RWPE1 (cell line): Measurements from ENCODE around the gene PPM1E.

Experiments
- CTCF ChIA-PET: fragments of 350-600 bp; sonication (Branson Sonifier 250); formaldehyde crosslinking; extraction: SDS; loops from one replicate; lab custom pipeline; 2021; lab: Yijun Ruan, JAX
- POLR2A ChIA-PET: fragments of 400-600 bp; formaldehyde crosslinking; extraction: SDS; loops from one replicate; lab custom pipeline; 2020; ENCODE audit warnings: antibody characterized with exemption; ENCODE audit not compliant: low non-redundant PET; lab: Yijun Ruan, JAX
- DNase-seq: peaks from one replicate; pipeline ENCODE4 v3.0.0; 2012; ENCODE audit warnings: low spot score
- H3K27ac ChIP-seq: fragments of 450-650 bp; 2 replicates; pipeline ENCODE4 v1.5.1; 2017
- TF ChIP-seq, protein P1 (sequence below): fragments of 450-650 bp; conservative IDR thresholded peaks from 2 replicates; pipeline ENCODE4 v1.5.1; 2017; ENCODE audit warnings: low read depth, mild to moderate bottlenecking

The PPM1E gene

DNA sequence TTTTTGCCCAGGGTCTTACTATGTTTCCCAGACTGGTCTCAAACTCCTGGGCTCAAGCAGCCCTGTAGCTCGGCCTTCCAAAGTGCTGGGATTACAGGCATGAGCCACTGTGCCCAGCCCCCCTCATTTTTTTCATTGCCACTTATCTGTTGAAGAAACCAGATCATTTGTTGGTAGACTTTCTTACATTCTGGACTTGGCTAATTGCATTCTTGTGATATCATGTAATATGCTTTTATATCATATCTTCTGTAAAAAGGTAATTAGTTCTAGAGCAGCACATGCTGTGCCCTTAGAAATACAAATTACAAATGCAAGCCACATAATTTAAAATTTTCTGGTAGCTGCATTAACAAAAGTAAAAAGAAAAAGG, 53.9 kb downstream of the PPM1E start:
- H3K27ac ChIP-seq: no peak overlapping the region
- POLR2A ChIA-PET: no interaction called here
- no peak for DNase-seq
- CTCF ChIA-PET: no interaction called here
- TF ChIP-seq, protein P1, sequence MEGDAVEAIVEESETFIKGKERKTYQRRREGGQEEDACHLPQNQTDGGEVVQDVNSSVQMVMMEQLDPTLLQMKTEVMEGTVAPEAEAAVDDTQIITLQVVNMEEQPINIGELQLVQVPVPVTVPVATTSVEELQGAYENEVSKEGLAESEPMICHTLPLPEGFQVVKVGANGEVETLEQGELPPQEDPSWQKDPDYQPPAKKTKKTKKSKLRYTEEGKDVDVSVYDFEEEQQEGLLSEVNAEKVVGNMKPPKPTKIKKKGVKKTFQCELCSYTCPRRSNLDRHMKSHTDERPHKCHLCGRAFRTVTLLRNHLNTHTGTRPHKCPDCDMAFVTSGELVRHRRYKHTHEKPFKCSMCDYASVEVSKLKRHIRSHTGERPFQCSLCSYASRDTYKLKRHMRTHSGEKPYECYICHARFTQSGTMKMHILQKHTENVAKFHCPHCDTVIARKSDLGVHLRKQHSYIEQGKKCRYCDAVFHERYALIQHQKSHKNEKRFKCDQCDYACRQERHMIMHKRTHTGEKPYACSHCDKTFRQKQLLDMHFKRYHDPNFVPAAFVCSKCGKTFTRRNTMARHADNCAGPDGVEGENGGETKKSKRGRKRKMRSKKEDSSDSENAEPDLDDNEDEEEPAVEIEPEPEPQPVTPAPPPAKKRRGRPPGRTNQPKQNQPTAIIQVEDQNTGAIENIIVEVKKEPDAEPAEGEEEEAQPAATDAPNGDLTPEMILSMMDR: no peak

DNA sequence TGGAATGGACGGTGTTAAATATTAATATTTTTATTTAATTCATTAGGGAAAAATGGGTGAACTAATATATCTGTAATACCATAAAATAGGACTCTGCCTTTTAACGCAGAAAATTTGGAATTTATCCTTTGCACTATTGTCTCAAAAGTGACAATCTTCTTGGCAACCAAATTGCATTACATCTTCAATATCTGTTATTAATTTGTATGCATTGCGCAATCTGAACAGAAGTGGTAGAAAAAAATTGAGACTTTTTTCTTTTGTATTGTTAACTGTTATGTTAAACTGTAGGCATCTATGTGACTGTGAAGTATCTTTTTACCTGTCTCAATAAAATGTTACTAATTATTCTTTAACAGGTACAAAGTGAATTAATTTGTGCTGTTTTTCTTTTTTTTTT, 55.6 kb downstream of the PPM1E start:
- DNase-seq: no peak
- no peak overlapping the region for H3K27ac ChIP-seq
- CTCF ChIA-PET: no interaction called here
- POLR2A ChIA-PET: no interaction called here
- TF ChIP-seq, protein P1: no peak

DNA sequence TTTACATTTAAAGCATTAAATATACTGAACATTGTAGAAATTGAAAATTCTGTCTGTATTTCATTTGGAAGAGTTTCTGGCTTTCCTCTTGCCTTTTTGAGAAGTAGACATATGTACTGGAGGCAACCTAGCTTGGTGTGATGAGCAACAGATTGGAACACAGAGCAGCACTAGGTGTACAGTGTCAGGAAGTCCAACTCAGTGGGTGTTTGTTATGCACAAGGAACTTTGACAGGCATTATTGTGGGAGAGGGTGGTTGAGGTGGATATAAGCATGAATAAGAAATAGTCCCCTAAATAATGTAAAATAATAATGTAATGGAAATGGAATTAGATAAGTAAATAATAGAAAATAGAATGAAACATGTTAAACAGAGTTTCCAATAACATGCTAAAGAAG, 58.1 kb downstream of the PPM1E start:
- H3K27ac ChIP-seq: no peak overlapping the region
- DNase-seq: no peak
- ChIA-PET POLR2A (no interaction called here), CTCF (no interaction called here)
- TF ChIP-seq, protein P1: no peak

DNA sequence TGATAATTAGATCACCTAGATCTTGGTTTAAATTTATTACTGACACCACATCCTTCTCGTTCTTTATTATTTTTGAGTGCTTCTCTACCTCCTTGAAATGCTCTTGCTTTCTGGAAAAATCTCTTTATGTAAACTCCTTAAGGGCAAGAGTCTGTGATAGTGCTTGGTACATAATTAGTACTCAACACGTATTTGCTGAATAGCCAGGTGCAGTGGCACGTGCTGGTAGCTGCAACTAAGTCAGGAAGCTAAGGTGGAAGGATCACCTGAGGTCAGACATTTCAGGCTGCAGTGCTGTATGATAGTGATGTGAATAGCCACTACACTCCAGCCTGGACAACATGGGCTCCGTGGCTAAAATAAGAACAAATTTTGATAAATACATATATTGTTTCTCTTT, 63.0 kb downstream of the PPM1E start:
- TF ChIP-seq, protein P1: no peak
- ChIA-PET CTCF (no interaction called here), POLR2A (no interaction called here)
- DNase-seq: no peak
- no peak overlapping the region for H3K27ac ChIP-seq

DNA sequence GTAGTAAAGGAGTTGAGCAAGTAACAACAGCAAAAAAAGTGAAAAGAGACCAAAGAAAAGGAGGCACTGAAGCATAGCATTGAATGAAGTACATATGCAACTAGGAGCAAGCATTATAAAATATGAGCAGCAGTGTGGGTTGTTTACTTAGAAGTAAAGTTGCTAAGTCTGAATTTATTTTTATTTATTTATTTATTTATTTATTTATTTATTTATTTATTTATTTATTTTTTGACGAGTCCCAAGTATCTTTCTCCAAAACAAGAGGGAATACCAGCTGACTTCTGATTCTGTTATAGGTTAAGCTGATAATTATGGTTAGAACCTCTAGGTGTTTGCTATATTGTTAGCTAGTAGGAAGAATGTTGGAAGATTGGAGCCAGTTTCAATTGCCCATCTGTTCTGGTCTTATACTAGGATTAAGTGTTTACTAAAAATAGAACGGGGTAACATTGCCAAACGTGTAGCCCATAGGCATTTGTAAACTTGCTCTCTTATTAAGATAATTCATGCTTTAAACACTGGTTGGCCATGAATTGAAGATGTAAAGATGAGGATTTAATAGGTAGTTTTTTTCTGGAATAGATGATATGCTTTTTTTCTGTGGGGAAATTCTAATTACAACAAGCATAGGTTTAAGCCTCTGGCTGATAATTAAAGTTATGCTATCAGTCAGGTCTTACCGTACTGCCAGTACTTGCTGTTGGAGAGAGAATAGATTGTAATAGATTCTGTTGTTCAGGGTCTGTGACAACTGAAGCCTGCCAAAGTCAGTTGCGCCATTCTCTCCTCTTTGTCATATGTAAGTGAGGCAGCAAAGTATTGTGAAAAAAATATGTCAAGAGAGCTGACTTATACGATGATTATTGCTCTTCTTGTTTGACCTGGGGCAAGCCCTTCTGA, 66.7 kb downstream of the PPM1E start:
- TF ChIP-seq, protein P1: no peak
- ChIA-PET CTCF (interaction anchor here (0.5 to 0.6 kb wide), 2 partner anchors 108 to 918 kb away, joined by 3 to 8 read pairs; no protein-coding TSS in a partner anchor), POLR2A (no interaction called here)
- H3K27ac ChIP-seq: no peak overlapping the region
- DNase-seq: no peak

DNA sequence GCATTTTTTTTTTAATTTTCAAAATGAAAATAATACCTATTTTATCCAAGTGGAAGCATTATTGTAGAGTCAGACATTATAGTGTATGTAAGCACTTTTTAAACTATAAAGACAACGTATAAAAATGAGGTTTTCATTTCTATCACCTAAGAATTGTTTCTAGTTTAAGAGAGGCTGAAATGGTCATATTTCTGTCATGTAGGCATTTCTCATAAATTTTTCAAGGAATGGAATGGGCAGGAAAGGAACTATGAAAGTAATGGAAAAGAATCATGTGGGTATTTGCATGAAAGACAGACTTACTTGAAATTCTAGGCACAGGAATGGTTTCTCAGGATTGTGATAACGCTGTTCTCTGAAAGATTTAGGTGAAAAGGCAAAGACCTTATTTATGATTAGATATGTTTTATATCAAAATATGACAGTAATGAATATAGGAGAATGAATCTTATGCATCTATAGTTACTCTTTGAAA, 67.4 kb downstream of the PPM1E start:
- ChIA-PET POLR2A (no interaction called here), CTCF (interaction anchor here (0.6 kb wide), 1 partner anchor 107 kb away, joined by 3 read pairs; no protein-coding TSS in a partner anchor)
- DNase-seq: no peak
- TF ChIP-seq, protein P1: no peak
- H3K27ac ChIP-seq: no peak overlapping the region
